Effector memory CD8-positive, alpha-beta T cell (primary cell): ENCODE results near the gene RFX6.

Experiments used
- ATAC-seq: fragments of 150-1000 bp; cut with Tn5 transposase; replicated peaks from 2 replicates; pipeline ENCODE4 v1.10.0; 2021; ENCODE audit warnings: mild to moderate bottlenecking, moderate library complexity
- DNase-seq, 3 experiments: peaks; one replicate each; pipeline ENCODE4 v3.0.0; 2021
- H3K27ac Mint-ChIP-seq, 2 donors: one replicate each; pipeline ENCODE4 v1.8.0; 2022; ENCODE audit warnings: mild to moderate bottlenecking in 2 of 2, mixed read lengths in 2 of 2, moderate library complexity in 2 of 2
- H3K27me3 Mint-ChIP-seq, 2 donors: one replicate each; pipeline ENCODE4 v1.8.0; 2022; ENCODE audit warnings: mixed read lengths in 2 of 2
- H3K36me3 Mint-ChIP-seq: one replicate; pipeline ENCODE4 v1.8.0; 2022; ENCODE audit warnings: mild to moderate bottlenecking, moderate library complexity, mixed read lengths; ENCODE audit not compliant: insufficient read depth
- H3K4me1 Mint-ChIP-seq, 2 donors: one replicate each; pipeline ENCODE4 v1.8.0; 2022; ENCODE audit warnings: low read depth in 2 of 2, mixed read lengths in 2 of 2
- H3K4me3 Mint-ChIP-seq, 2 donors: one replicate each; pipeline ENCODE4 v1.8.0; 2022; ENCODE audit warnings: mild to moderate bottlenecking in 2 of 2, mixed read lengths in 2 of 2, moderate library complexity in 2 of 2
- H3K9me3 Mint-ChIP-seq, 2 donors: one replicate each; pipeline ENCODE4 v1.8.0; 2022; ENCODE audit warnings: mixed read lengths in 2 of 2

Gene RFX6

GRCh38 chr6:116925088-116925794 is 48.2 kb downstream of the RFX6 start:
- Mint-ChIP-seq H3K9me3 (no peaks in the 10 kb centered on the region), H3K4me3 (no peak overlapping the region), H3K4me1 (no peaks in the 10 kb centered on the region), H3K27me3 (no peaks in the 10 kb centered on the region), H3K27ac (no peak overlapping the region), H3K36me3 (no peaks in the 10 kb centered on the region)
- DNase-seq (no peak), ATAC-seq (no peak)

- no peaks in the 10 kb centered on the region for H3K27me3 Mint-ChIP-seq
- no peaks in the 10 kb centered on the region for H3K36me3 Mint-ChIP-seq
- H3K4me3 Mint-ChIP-seq: no peak overlapping the region
Observed at GRCh38 chr6:116928677-116929076, 51.6 kb downstream of the RFX6 start.

GRCh38 chr6:116929825-116930224 is 52.8 kb downstream of the RFX6 start:
- DNase-seq: no peak
- Mint-ChIP-seq H3K27me3 (no peaks in the 10 kb centered on the region), H3K4me3 (no peak overlapping the region), H3K27ac (no peak overlapping the region), H3K4me1 (no peaks in the 10 kb centered on the region), H3K9me3 (peaks cover 0 to 2% of the 10 kb centered on the region in 2 donors), H3K36me3 (no peaks in the 10 kb centered on the region)
- ATAC-seq: no peak

More at GRCh38 chr6:116928677-116929076, 51.6 kb downstream of the RFX6 start:
- Mint-ChIP-seq H3K27ac (no peak overlapping the region), H3K4me1 (no peaks in the 10 kb centered on the region), H3K9me3 (peaks cover 0 to 2% of the 10 kb centered on the region in 2 donors)
- DNase-seq: no peak
- no peak for ATAC-seq

- no peak for DNase-seq
- Mint-ChIP-seq H3K4me3 (no peak overlapping the region), H3K9me3 (peaks cover 0 to 2% of the 10 kb centered on the region in 2 donors), H3K36me3 (no peaks in the 10 kb centered on the region), H3K27ac (no peak overlapping the region), H3K4me1 (no peaks in the 10 kb centered on the region), H3K27me3 (no peaks in the 10 kb centered on the region)
- ATAC-seq: no peak
Observed at GRCh38 chr6:116931456-116931855, 54.4 kb downstream of the RFX6 start.

DNA sequence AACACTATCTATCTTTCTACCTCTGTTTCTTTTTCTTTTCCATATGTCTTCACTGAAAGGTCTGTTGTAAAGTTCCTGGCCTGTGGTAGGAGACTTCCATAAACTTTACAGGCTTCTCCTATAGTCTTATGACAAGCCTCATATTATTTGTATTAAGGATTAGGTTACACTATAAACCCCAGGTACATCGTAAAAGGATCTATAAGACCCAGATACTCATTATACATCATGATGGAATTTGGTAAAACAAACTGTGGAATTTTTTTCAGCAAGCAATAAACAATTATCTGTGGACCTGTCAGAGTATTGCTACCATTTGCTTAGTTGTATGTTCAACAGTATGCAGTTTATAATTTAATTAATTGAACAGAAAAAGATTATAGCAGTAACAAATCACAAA is 55.5 kb downstream of the RFX6 start:
- no peak overlapping the region for H3K4me3 Mint-ChIP-seq
- H3K4me1 Mint-ChIP-seq: no peaks in the 10 kb centered on the region
- no peak for ATAC-seq
- no peak for DNase-seq
- no peaks in the 10 kb centered on the region for H3K27me3 Mint-ChIP-seq
- peaks cover 0 to 2% of the 10 kb centered on the region in 2 donors for H3K9me3 Mint-ChIP-seq
- H3K36me3 Mint-ChIP-seq: no peaks in the 10 kb centered on the region
- H3K27ac Mint-ChIP-seq: no peak overlapping the region

DNA sequence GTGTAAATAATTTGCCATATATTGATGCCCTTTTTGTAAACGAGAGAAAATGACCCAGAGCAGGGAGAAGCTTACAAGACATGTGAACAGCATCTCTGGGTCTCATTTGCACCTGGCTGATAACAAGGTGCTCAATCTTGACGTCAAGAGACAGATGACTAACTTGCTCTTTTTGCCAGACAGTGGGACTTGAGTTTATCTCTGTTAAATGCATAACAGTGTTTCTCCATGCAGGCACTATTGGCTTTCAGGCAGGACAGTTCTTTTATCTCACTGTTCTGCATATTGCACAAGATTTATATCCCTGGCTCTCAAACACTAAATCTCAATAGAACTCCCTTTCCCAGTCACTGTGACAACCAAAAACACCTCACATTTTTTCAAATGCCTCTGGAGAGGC is 56.4 kb downstream of the RFX6 start:
- Mint-ChIP-seq H3K27ac (no peak overlapping the region), H3K36me3 (no peaks in the 10 kb centered on the region), H3K4me1 (no peaks in the 10 kb centered on the region), H3K4me3 (no peak overlapping the region), H3K9me3 (peaks cover 0 to 2% of the 10 kb centered on the region in 2 donors), H3K27me3 (no peaks in the 10 kb centered on the region)
- DNase-seq (no peak), ATAC-seq (no peak)

DNA sequence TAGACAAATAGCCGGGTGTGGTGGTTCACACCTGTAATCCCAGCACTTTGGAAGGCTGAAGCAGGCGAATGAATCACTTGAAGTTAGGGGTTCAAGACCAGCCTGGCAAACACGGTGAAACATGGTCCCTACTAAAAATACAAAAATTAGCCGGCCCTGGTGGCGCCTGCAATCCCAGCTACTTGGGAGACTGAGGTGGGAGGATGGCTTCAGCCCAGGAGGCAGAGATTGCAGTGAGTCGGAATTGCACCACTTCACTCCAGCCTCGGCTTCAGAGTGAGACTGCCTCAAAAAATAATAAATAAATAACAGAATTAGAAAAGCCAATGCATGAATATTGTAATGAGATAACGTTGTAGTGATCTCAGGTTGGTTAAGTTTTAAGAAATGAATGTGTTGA is 61.3 kb downstream of the RFX6 start:
- DNase-seq (no peak), ATAC-seq (no peak)
- Mint-ChIP-seq H3K27ac (no peak overlapping the region), H3K9me3 (no peaks in the 10 kb centered on the region), H3K27me3 (no peaks in the 10 kb centered on the region), H3K4me1 (no peaks in the 10 kb centered on the region), H3K36me3 (no peaks in the 10 kb centered on the region), H3K4me3 (no peak overlapping the region)

- peaks cover 0 to 7% of the 10 kb centered on the region in 2 donors for H3K9me3 Mint-ChIP-seq
- DNase-seq: no peak
- no peak overlapping the region for H3K4me3 Mint-ChIP-seq
- no peaks in the 10 kb centered on the region for H3K36me3 Mint-ChIP-seq
- H3K27ac Mint-ChIP-seq: no peak overlapping the region
- H3K27me3 Mint-ChIP-seq: peaks cover 0 to 8% of the 10 kb centered on the region in 2 donors
- H3K4me1 Mint-ChIP-seq: no peaks in the 10 kb centered on the region
- no peak for ATAC-seq
Observed at GRCh38 chr6:116941727-116942126, 64.7 kb downstream of the RFX6 start.

GRCh38 chr6:116945809-116946208 is 68.8 kb downstream of the RFX6 start:
- DNase-seq (no peak), ATAC-seq (no peak)
- no peaks in the 10 kb centered on the region for H3K36me3 Mint-ChIP-seq

DNA sequence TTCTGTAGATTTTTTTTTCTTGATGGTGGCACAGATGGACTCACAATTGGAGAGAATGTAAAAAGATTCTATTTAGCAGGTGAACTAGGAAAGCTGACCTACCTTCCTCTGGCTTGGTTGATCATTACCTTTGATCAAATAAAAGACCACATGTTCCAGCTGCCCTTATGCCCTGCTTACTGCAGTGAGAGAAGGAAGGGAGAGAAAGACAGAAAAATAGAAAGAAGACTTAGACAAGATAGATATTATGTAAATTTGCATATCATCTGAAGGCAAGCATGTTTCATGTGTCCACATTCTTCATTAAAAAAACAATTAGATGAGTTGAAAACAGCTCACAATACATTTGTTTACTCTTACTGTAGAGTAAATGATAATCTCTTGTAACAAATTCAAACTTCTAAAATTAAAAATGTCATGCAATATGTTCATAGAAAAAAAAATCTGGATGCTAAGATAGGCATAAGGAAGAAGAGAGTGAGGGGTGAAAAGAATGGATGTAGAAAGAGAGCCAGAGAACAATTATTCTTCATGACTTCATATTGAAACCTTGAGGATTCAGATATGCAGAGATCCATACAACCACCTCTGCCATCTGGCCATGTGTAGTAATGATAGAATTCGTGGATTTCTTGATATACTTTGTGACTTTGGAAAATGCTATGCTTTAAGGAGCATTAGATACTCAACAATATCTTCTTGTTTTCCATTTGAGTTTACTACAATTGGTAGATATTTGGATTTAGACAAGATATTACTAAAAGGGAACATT is 71.7 kb downstream of the RFX6 start:
- Mint-ChIP-seq H3K4me3 (no peak overlapping the region), H3K4me1 (no peaks in the 10 kb centered on the region), H3K27ac (no peak overlapping the region), H3K27me3 (peaks cover 0 to 8% of the 10 kb centered on the region in 2 donors), H3K9me3 (peaks cover 0 to 7% of the 10 kb centered on the region in 2 donors), H3K36me3 (no peaks in the 10 kb centered on the region)
- DNase-seq (no peak), ATAC-seq (no peak)

More at GRCh38 chr6:116945809-116946208, 68.8 kb downstream of the RFX6 start:
- Mint-ChIP-seq H3K9me3 (peaks cover 0 to 7% of the 10 kb centered on the region in 2 donors), H3K4me3 (no peak overlapping the region), H3K27me3 (peaks cover 0 to 8% of the 10 kb centered on the region in 2 donors), H3K27ac (no peak overlapping the region), H3K4me1 (no peaks in the 10 kb centered on the region)

GRCh38 chr6:116949964-116950363 is 72.9 kb downstream of the RFX6 start:
- ATAC-seq (no peak), DNase-seq (no peak)
- H3K4me3 Mint-ChIP-seq: no peak overlapping the region
- peaks cover 0 to 8% of the 10 kb centered on the region in 2 donors for H3K27me3 Mint-ChIP-seq
- H3K4me1 Mint-ChIP-seq: no peaks in the 10 kb centered on the region
- H3K36me3 Mint-ChIP-seq: no peaks in the 10 kb centered on the region
- H3K9me3 Mint-ChIP-seq: peaks cover 0 to 7% of the 10 kb centered on the region in 2 donors
- no peak overlapping the region for H3K27ac Mint-ChIP-seq

DNA sequence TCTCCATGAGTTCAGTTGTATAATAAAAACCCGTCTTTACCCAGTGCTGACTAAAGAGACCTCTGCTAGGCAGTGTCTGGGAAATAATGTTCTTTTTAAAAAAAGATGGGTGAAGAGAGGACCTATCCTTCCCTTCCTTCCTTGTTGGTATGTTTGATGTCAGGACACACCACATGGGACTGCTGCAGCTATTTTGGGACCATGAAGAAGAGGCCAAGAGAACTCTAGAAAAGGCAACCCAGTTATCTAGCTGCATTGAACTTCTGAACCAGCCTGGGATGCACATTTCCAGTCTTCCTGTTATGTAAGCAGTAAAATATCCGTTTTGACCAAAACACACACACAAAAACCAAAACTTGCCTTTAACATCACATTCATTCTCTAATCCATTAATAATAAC is 77.3 kb downstream of the RFX6 start:
- no peaks in the 10 kb centered on the region for H3K4me1 Mint-ChIP-seq
- H3K27ac Mint-ChIP-seq: no peak overlapping the region
- H3K4me3 Mint-ChIP-seq: no peak overlapping the region
- no peak for ATAC-seq
- H3K36me3 Mint-ChIP-seq: no peaks in the 10 kb centered on the region
- no peaks in the 10 kb centered on the region for H3K9me3 Mint-ChIP-seq
- H3K27me3 Mint-ChIP-seq: no peaks in the 10 kb centered on the region
- no peak for DNase-seq

GRCh38 chr6:116954938-116955337 is 77.9 kb downstream of the RFX6 start:
- H3K9me3 Mint-ChIP-seq: no peaks in the 10 kb centered on the region
- no peaks in the 10 kb centered on the region for H3K27me3 Mint-ChIP-seq
- H3K4me1 Mint-ChIP-seq: no peaks in the 10 kb centered on the region
- no peak overlapping the region for H3K27ac Mint-ChIP-seq
- H3K4me3 Mint-ChIP-seq: no peak overlapping the region
- H3K36me3 Mint-ChIP-seq: no peaks in the 10 kb centered on the region
- ATAC-seq (no peak), DNase-seq (no peak)

GRCh38 chr6:116955773-116956172 is 78.7 kb downstream of the RFX6 start:
- DNase-seq (no peak), ATAC-seq (no peak)
- H3K4me1 Mint-ChIP-seq: no peaks in the 10 kb centered on the region
- H3K27ac Mint-ChIP-seq: no peak overlapping the region
- no peaks in the 10 kb centered on the region for H3K36me3 Mint-ChIP-seq
- no peaks in the 10 kb centered on the region for H3K27me3 Mint-ChIP-seq
- no peak overlapping the region for H3K4me3 Mint-ChIP-seq
- no peaks in the 10 kb centered on the region for H3K9me3 Mint-ChIP-seq
